HEK293 (cell line): Measurements from ENCODE around the gene SEC24A.

Experiments used
- KLF7 ChIP-seq: fragments of 450-650 bp; formaldehyde crosslinking; IDR thresholded peaks from 2 replicates; pipeline ENCODE4 v1.5.1; 2016; ENCODE audit warnings: missing biosample characterization, missing genetic modification characterization, borderline replicate concordance
- PATZ1 ChIP-seq: fragments of 450-650 bp; formaldehyde crosslinking; IDR thresholded peaks from 2 replicates; pipeline ENCODE4 v1.5.1; 2016; ENCODE audit warnings: missing biosample characterization, missing genetic modification characterization
- PRDM6 ChIP-seq: fragments of 450-650 bp; formaldehyde crosslinking; IDR thresholded peaks from 2 replicates; pipeline ENCODE4 v1.5.1; 2017; ENCODE audit warnings: missing biosample characterization, missing genetic modification characterization
- RBAK ChIP-seq: fragments of 450-650 bp; formaldehyde crosslinking; IDR thresholded peaks from 2 replicates; pipeline ENCODE4 v1.5.1; 2016; ENCODE audit warnings: missing biosample characterization, missing genetic modification characterization
- REPIN1 ChIP-seq: fragments of 450-650 bp; formaldehyde crosslinking; IDR thresholded peaks from 2 replicates; pipeline ENCODE4 v1.5.1; 2017; ENCODE audit warnings: missing biosample characterization, missing genetic modification characterization, low read depth
- REST ChIP-seq: fragments of 450-650 bp; formaldehyde crosslinking; IDR thresholded peaks from 2 replicates; pipeline ENCODE4 v1.5.1; 2016; ENCODE audit warnings: missing biosample characterization, missing genetic modification characterization
- YY2 ChIP-seq: fragments of 450-650 bp; formaldehyde crosslinking; IDR thresholded peaks from 2 replicates; pipeline ENCODE4 v1.5.1; 2016; ENCODE audit warnings: missing biosample characterization, missing genetic modification characterization
- ZIC2 ChIP-seq: fragments of 450-650 bp; formaldehyde crosslinking; IDR thresholded peaks from 2 replicates; pipeline ENCODE4 v1.5.1; 2016; ENCODE audit warnings: missing biosample characterization, missing genetic modification characterization
- ZNF138 ChIP-seq: fragments of 450-650 bp; formaldehyde crosslinking; IDR thresholded peaks from 2 replicates; pipeline ENCODE4 v1.5.1; 2016; ENCODE audit warnings: missing biosample characterization, missing genetic modification characterization, borderline replicate concordance
- ZNF184 ChIP-seq: fragments of 450-650 bp; IDR thresholded peaks from 2 replicates; pipeline ENCODE4 v1.5.1; 2018; ENCODE audit warnings: missing biosample characterization, mild to moderate bottlenecking, missing genetic modification characterization
- ZNF214 ChIP-seq: fragments of 450-650 bp; formaldehyde crosslinking; IDR thresholded peaks from 2 replicates; pipeline ENCODE4 v1.5.1; 2017; ENCODE audit warnings: missing biosample characterization, mild to moderate bottlenecking, missing genetic modification characterization, borderline replicate concordance
- ZNF239 ChIP-seq: fragments of 450-650 bp; formaldehyde crosslinking; IDR thresholded peaks from 2 replicates; pipeline ENCODE4 v1.5.1; 2016; ENCODE audit warnings: missing biosample characterization, missing genetic modification characterization
- ZNF341 ChIP-seq: fragments of 450-650 bp; formaldehyde crosslinking; IDR thresholded peaks from 2 replicates; pipeline ENCODE4; 2016; ENCODE audit warnings: low read depth, missing biosample characterization, missing genetic modification characterization
- ZNF366 ChIP-seq: fragments of 450-650 bp; formaldehyde crosslinking; conservative IDR thresholded peaks from 2 replicates; pipeline ENCODE4 v1.5.1; 2016; ENCODE audit warnings: missing biosample characterization, missing genetic modification characterization
- ZNF423 ChIP-seq: fragments of 450-650 bp; formaldehyde crosslinking; IDR thresholded peaks from 2 replicates; pipeline ENCODE4 v1.5.1; 2016; ENCODE audit warnings: missing biosample characterization, missing genetic modification characterization
- ZNF558 ChIP-seq: fragments of 450-650 bp; formaldehyde crosslinking; IDR thresholded peaks from 2 replicates; pipeline ENCODE4 v1.5.1; 2016; ENCODE audit warnings: missing biosample characterization, missing genetic modification characterization
- ZNF561 ChIP-seq: fragments of 450-650 bp; IDR thresholded peaks from 2 replicates; pipeline ENCODE4 v1.5.1; 2018; ENCODE audit warnings: missing biosample characterization, missing genetic modification characterization, borderline replicate concordance
- ZNF623 ChIP-seq: fragments of 450-650 bp; formaldehyde crosslinking; IDR thresholded peaks from 2 replicates; pipeline ENCODE4 v1.5.1; 2016; ENCODE audit warnings: missing biosample characterization, missing genetic modification characterization
- ZNF624 ChIP-seq: fragments of 450-650 bp; formaldehyde crosslinking; IDR thresholded peaks from 2 replicates; pipeline ENCODE4 v1.5.1; 2017; ENCODE audit warnings: missing biosample characterization, missing genetic modification characterization
- ZNF639 ChIP-seq: fragments of 450-650 bp; formaldehyde crosslinking; IDR thresholded peaks from 2 replicates; pipeline ENCODE4 v1.5.1; 2016; ENCODE audit warnings: missing biosample characterization, missing genetic modification characterization
- ZNF707 ChIP-seq: fragments of 450-650 bp; formaldehyde crosslinking; IDR thresholded peaks from 2 replicates; pipeline ENCODE4 v1.5.1; 2016; ENCODE audit warnings: missing biosample characterization, missing genetic modification characterization
- ZNF747 ChIP-seq: fragments of 450-650 bp; formaldehyde crosslinking; IDR thresholded peaks from 2 replicates; pipeline ENCODE4 v1.5.1; 2016; ENCODE audit warnings: missing biosample characterization, missing genetic modification characterization
- ZNF776 ChIP-seq: fragments of 450-650 bp; formaldehyde crosslinking; IDR thresholded peaks from 2 replicates; pipeline ENCODE4 v1.5.0; 2017; ENCODE audit warnings: missing biosample characterization, missing genetic modification characterization, borderline replicate concordance
- ZNF830 ChIP-seq: fragments of 450-650 bp; IDR thresholded peaks from 2 replicates; pipeline ENCODE4 v1.5.0; 2018; ENCODE audit warnings: missing biosample characterization, missing genetic modification characterization, low read depth, mild to moderate bottlenecking, moderate library complexity
- ZSCAN18 ChIP-seq: fragments of 450-650 bp; formaldehyde crosslinking; IDR thresholded peaks from 2 replicates; pipeline ENCODE4 v1.5.1; 2016; ENCODE audit warnings: missing biosample characterization, missing genetic modification characterization

Gene SEC24A

GRCh38 chr5:134738963-134739661 lies 90.5 kb downstream of the SEC24A start (continued):
- TF ChIP-seq ZIC2 (no peak), ZNF366 (tag by site-specific recombination) (peak; percentile 56), ZNF341 (tag by site-specific recombination) (no peak), PRDM6 (tag by site-specific recombination) (no peak), ZNF776 (no peak), ZNF624 (no peak), ZNF138 (tag by site-specific recombination) (no peak), ZNF747 (tag by site-specific recombination) (no peak), REPIN1 (tag by site-specific recombination) (no peak), ZNF707 (tag by site-specific recombination) (no peak), ZNF558 (no peak), ZNF214 (tag by site-specific recombination) (no peak), YY2 (tag by site-specific recombination) (no peak), ZNF830 (tag by site-specific recombination) (no peak), ZNF623 (tag by site-specific recombination) (no peak), ZNF639 (no peak), ZSCAN18 (no peak), ZNF561 (tag by site-specific recombination) (0 out of 2 replicates have a peak, but pooled peaks have one; percentile 34), ZNF423 (tag by site-specific recombination) (no peak), PATZ1 (tag by site-specific recombination) (no peak), KLF7 (no peak), ZNF184 (no peak), REST (peak; percentile 23), ZNF239 (tag by site-specific recombination) (no peak), RBAK (tag by site-specific recombination) (no peak)
- TF ChIP-seq, all 188 proteins: peak for 16
